ENCODE results near the gene FOXN3.

Gene FOXN3

DNA sequence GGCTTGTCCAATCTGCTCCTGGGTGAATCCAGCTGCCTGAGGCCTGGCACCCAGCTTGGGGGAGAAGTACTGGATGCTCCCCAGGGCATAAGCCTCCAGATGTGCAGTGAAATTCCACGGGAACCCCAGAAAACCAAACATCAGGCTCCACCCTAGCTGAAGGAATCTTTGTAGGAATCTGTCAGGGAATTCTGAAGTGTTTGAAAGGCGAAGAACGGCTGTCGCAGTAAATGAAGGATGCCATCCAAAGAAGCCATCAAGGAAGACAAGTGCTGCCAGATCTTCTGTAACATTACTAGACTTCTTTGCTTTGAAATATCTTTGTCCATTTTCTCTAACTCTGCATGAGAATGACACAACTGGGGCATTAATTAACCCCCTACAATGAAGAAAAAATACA is 219.4 kb downstream of the FOXN3 start:
- DNase-seq (ENCODE audit: low spot score): no peak

DNA sequence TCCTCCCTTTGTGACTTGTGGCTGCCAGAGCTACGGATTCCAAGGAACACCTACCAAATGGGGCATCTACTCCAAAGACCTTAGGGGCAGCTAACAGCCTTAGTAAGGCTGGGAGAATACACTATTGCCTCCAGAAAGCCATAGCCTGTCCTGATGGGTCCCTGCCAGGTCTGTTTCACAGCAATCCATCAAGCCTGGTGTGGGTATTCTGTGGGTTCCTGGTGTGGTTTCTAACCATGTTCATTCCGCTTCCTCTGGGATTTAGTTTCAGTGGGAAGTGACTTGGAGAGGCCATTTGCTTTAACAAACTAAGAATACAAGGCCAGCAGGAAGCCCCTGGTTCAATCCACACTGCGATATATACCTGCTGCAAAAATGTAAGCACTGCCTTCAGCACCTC is 220.5 kb downstream of the FOXN3 start:
- DNase-seq (ENCODE audit: low spot score): no peak

DNA sequence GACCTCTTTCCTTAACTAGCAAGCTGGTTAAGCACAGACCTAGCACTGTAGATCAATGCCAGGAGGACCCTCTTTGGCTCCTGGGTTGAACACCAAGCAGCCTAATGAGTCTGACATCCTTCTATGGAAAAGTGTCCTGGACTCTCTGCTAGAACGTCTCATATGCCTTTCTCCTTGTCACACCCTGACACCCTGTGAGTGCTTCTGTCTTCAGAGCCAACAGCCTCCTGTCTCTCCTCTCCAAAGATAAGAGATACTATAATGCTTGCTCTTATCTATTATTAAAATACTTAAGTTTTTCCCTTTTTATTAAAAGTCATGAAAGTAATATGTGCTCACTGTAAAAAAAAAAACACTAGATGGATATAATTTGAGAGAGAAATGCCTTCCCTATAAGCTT is 222.7 kb downstream of the FOXN3 start:
- no peak for DNase-seq (ENCODE audit: low spot score)

DNA sequence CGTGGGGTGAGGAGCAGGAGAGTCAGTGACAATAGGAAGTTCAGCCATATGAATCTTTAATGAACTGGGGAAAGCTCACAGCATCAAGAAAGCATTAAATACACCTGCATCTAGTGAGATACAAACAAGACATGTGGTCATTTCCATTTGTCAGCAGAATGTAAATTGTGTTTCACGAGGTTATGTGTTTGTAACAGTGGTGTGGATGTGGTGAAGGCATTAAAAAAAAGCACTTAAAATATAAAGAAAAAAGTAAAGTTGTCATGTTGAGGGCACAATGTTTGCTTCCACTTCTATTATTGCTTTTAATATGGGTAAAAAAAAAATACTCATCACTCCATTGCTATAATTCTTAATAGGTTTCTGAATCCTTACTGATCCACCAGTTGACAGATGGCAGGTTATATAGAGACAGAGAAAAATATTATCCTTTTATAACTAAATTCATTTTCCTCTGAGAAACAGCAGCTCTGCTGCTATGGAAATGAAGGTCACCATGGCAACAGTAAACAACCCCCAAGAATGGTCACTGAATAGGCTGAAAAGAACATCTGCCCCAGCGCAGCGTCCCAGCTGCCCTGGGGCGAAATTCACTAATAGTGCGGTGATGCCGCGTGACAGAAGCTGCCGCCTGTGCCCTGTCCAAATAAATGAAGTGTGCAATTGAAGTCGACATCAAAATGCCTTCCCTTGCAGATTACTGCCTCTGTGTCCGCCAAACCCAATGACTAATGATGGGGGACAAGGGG is 226.1 kb downstream of the FOXN3 start:
- peak; percentile 36 for DNase-seq (ENCODE audit: low spot score)

DNA sequence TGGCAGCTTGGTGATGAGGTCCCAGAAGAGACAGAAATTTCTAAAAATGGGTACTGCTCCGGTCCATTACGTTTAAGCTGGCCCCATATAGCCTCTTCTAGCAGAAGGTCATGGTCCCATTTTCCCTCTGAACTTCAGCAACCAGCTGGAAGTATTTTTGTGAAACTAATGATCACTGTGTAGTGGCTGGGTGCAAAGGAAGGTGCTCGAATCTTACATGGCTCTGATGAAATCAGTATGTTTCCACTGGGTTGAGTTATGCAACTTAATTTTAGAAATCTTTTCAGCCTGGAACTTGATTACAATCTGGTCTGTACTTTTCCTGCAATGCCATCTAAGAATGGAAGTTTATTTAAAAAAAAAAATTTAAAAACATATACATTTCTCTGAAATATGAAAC is 228.5 kb downstream of the FOXN3 start:
- DNase-seq (ENCODE audit: low spot score): no peak

DNA sequence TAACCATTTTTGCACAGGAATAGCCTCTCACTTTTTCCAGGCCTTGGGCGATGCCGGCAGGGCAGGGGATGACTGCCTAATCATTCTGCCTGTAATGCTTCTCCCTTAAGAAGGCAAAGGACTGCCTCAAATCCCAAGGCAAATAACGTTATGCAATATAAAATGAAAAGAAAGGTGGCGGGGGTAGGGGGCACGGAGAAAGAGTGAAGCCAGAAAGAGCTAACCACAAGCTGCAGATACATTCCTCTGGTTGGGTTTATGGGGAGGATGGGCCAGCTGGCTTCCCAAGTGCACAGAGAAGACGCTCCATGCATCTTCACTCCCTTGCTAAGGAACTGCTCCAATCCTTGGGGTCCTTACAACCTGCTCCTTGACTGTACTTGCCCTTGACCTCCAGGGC is 229.5 kb downstream of the FOXN3 start:
- no peak for DNase-seq (ENCODE audit: low spot score)

DNA sequence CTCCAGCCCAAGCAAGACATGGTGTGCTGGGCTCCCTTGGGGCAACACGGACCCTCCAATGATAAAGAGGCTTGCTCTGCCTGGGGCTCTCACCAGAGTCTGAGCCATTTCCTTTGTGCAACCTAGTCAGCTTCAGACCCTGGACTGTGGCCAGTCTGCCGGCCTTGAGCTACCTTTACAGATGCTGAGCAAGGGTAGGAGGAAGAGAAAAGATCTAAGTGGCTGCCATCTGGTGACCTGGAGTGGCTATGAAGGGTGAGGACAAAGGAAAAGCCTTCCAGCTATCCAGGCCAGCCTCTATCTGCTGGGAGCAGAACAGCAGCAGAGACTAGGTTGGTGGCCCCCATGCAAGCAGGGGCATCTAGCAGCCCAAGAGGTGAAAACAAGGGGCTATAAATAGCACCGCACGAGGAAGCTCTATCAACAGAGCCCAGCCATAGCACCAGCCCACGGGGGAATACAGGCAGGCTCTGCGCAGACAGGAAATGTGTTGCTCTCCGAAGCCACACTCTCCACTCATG is 230.1 kb downstream of the FOXN3 start:
- DNase-seq (ENCODE audit: low spot score): no peak

DNA sequence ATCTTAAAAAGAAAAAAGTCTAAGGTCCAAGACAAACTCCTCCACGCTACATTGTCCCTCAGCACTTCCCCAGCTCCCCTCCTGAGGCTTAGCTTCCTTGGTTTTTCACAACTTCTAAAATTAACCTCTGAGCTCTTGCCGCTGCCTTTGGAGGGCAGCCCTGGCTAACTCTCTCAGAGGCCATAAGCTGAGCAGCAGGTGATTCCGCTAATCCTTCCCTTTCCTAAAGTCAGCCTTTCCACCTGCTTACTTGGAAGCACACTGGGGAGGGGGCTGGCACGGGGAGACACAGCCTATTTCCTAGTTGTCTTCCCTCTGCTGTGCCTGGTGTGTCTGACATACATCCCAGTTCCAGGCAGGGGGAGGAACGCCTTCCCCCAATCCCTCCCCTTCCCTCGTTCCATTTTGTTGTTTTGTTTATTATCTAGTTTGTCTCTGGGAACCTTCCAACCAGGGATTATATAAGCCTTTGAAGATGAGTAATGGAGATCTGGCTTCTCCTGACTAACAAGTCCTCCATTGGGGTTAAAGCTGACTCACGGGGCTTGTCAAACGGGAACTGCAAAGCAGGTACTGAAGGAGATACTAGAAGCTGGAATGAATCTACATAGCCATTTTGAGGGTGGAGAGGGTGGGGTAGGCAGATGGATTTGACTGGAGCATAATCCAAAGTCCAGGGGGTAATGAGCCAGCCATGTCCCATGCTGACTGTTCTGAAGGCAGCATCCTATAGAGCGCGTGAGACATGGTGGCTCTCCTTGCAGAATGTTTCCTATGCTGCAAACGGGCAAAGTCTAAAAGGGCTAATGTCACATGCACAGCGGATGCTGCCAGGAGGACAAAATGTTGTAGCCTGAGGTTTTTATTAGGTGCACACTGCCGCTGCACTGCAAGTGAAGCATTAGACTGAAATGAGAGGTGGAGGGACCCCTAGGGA is 230.8 kb downstream of the FOXN3 start:
- DNase-seq (ENCODE audit: low spot score): no peak

DNA sequence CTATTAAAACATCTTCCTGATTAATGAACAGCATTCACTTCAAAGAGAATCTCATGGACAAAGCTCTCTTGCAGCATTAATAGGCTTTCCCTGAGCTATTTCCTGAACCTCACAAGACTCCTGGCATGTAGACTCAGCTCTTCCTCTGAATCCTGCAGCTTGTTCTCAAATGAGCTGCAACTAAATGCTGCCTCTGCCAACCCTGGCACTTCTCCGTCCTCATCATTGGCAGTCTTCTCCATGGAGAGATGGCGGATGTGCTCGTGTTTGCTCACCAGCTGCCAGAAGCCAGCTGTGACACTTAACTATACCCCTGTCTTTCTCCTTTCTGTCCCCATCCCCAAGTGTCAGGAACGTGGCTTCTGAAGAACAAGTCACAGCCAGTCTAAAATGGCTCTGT is 232.1 kb downstream of the FOXN3 start:
- DNase-seq (ENCODE audit: low spot score): no peak

DNA sequence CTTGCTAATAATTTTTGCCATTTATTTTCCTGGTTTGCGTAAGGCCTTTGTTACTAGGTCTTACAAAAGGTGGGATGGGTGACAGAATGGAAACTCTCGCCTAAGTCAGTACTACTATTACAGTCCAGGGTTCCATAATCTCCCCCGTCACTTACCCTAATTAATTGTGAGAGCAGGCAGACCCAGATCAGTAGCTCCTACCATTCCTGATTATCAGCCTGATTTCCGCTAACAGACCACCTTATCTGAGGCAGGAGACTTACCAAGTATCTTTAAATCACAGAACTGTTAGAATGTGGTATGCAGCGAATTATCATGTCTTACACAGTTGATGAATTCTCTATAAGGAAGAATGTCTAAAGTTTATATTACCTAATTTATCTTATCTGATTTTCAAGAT is 234.7 kb downstream of the FOXN3 start:
- DNase-seq (ENCODE audit: low spot score): no peak

DNA sequence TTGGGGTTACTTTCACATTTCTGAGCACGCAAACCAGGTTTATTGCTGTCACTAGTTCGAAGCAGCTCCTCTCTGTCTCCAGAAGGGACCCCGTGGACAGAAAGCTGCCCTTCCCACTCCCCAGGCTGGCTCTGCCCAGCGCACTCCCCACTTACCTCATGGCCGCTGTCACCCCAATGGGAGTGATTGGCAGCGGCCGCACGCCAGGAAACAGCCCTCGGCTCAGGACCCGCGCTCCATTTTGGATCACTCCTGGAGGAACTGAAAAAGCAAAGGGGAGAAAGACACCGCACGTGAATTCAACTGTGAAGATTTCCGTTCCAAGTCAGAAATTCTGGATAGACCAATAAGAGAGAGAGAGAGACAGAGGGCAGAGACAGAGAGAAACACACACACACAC is 236.5 kb downstream of the FOXN3 start:
- no peak for DNase-seq (ENCODE audit: low spot score)

DNA sequence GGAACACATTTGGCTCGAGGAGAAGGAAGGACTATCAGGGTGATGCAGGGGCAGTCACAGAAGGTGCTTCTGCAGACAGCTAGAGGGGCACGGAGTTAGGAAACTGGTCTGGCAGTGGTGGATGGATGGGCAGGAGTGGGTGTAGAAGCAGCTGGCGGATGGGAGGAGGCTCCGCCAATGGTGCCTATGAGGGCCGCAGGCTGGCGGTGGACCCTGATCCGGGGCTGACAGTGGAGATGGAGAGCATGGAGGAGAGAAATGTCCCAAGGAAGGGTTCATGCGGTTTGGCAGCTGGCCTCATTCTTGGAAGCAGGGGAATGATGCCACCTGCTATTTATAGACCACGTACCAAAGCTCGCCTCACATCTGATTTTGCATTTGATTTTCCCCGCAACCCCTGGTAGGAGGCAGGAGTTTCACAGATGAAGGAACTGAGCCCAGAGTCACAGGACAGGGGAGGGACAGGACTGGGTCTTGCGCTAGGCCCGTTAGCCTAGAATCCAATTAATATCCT is 237.1 kb downstream of the FOXN3 start:
- no peak for DNase-seq (ENCODE audit: low spot score)

DNA sequence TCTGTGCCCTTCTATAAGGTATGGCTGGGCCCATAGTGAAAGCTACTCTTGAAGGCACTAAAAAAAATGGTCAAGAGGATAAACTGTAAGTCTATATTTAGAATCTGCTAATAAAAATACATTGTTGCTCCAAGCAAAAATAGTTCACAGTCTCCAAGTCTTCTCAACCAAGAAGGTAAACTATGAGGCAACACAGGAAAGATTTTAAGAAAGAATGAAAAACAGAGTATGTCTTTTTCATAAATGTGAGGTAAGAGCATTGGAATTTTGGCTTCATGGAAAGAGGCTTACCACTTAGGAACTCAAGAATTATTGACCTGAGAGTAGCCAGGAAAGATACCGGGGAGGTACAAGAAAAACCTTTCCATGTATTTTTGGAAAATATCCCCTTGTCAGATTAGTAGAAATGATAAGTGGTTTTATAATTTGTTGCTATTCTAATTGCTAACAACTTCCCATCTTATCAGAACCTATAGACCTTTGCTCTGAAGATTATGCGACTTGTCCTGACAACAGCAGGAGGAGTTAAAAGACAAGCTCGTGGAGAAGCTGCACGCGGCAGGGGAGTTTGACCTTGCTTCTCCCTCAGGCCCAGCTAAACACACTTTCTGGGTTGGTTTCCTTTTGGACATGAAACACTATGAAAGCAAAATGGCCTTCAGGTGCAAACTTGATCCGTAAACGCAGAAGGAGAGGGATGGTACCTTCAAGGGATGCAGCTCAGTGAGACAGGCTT is 238.1 kb downstream of the FOXN3 start:
- no peak for DNase-seq (ENCODE audit: low spot score)

DNA sequence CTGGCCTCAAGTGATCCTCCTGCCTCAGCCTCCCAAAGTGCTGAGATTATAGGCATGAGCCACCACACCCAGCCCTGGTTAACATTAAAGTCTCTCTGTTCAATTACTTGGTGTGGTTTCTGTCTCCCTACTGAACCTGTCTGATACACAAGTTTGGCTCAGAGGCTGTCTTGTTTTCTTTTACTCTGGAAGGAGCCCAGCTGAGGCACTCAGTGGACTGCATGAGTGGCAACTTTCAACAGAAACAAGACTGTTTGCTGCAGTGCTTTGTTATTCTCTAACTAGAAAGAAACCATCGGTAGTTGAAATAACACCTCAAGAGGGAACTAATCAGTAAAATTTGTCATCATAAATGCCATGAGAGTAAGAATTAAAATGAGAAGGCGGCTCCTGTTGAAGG is 238.7 kb downstream of the FOXN3 start:
- no peak for DNase-seq (ENCODE audit: low spot score)

DNA sequence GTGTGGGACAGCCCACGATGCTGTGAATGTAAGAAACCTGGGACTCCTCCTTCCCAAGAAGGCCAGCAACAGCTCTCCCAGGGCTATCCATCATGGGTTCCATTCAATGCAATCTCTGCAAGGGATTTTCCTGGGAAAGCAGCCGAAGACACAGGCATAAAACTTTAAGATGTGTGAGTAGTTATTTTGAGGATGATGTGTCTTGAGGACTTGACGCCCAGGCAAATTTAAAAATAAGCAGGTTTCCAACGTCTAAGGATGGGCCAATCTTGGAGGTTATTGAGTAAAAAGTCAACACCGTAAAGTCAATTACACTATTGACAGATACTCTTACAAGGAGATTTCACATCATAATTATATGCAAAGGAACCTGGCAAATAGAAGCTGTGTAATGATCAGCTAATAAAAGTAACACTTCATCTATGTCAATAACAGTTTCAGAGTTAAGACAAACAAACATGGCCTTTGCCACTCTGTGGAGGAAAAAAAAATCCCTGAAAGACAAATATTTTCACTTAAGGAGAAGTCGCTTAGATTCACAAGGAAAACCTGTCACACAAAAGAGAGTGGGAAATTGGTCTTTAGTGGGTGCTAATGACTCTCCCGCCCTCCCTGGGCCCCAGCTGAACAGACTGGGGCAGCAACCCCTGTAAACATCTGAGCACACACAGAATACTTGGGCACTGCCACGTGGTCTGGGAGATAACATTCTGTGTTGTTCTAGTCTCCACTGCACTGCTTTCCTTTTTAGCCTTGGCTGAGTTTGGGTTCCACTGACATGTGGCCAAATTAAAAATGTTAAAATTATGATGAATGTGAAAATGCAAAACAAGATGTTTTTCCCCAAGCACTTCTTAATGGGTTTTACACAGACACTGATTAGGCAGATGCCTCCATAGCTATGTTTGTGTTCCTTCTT is 240.9 kb downstream of the FOXN3 start:
- no peak for DNase-seq (ENCODE audit: low spot score)

DNA sequence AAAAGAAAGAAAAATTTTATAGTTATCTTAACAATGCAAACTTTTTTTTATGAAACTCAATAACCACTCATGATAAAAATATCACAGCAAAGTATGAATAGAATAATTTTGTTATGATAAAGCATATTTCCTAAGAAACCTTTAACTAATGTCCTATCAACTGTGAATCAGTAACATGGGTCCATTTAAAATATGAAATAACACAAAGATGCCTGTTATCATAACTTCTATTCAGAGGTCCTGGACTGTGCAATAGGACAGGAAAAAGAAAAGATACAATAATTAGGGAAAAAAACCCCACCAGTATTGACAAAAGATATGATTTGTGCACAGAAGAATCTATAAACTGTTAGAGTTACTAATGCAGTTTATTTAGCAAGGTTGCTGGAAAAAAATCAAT is 245.4 kb downstream of the FOXN3 start:
- no peak for DNase-seq (ENCODE audit: low spot score)

DNA sequence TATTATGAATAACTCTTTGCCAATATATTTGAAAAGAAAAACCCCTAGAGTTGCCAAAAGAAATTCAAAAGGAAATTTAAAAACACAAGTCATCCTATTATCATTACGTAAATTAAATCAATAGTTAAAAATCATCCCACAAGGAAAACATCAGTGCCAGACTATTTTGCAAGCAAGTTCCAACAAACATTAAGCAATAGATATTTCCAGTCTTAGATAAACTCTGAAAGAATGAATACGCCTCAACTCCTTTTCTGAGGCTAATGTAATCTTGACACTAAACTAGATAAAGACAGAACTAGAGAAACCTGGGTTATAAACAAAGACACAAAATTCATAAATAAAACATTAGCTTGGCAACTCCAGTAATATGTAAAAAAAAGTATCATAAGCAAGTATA is 245.9 kb downstream of the FOXN3 start:
- DNase-seq (ENCODE audit: low spot score): no peak

DNA sequence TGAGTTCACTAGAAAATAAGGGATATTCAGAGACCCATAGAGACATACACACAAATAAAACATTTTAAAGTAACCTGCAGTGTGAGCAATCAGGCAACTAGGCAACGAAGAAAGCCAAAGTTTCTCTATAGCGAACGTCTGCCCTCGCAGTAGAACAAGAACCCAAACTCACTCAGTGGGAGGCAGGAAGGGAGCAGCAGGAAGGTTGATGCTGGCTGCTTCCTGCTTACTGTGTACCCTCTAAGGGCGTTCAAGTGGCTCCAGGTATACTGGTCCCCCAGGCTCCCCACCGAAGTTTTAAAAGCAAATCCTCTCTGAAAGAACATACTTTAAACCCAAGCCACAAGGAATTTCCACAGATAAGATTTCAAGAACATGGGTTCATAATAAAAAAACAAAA is 249.3 kb downstream of the FOXN3 start:
- DNase-seq (ENCODE audit: low spot score): peak; percentile 35

DNA sequence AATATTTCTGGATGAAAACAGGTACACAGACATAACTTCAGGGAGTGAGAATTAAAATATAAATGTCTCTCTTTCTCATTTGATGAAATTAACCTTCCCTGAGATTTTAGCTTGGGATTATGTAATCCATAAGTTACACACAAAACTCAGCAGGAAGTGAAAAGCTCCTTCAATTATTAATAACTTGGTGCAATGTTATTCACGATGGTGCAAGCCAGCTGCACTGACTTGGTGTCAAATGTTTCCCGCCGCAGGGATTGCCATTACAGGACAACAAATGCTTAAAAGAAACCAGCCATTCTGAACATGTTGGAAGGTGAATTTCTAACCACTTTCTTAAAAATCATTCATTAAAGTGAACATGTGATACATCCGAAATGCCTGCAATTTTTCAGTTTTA is 250.4 kb downstream of the FOXN3 start:
- no peak for DNase-seq (ENCODE audit: low spot score)

DNA sequence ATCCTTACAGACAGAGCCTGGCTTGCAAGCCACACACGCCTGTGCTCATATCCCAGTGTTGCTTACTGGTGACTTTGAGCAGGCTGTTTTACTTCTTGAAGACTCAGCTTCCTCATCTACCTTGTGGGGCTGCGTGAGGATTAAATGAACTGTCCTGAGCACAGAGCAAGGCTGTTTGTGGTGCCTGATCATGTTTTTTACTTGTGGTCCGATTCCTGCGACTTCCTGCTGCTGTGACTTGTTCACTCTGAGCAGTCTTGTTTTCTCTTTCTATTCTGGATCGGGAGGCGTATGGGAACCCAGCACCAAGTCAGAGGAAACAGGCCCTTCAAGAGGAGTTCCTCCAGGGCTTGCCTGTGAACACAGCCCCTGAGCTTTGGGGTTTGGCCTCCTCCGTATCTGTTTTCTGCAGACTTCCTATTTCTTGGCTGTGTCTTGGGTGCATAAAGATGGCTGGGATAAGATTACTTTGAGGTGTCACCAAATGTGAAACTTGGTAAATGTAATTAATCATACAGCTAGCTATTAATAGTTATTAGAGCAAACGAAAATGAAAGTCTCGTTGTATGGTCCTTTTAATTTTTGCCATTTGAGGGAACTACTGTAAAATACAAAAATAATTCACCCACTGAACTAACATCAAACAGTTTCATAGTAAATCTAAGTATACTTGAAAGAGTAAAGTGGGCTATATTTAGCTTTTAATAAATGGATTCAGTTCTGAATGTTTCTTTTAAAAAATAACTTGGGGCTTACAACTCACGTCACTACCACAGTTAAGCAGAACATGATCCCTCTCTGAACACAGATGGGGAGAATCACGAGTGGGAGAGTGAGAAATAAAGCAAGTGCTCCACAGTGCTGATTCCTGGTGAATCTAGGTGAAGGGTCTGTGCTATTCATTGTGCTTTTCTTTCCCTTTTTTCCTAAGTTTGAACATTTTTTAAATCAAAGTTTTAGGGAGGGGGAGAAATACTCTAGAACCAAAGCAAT is 251.5 kb downstream of the FOXN3 start:
- no peak for DNase-seq (ENCODE audit: low spot score)
